SK-MEL-5 (cell line): Measurements from ENCODE around the gene PANX2. TPM values are rescaled to one million over a fixed set of nuclear protein-coding genes. Genes with fewer than 3 reads are reported as not detected.

Source experiments
- DNase-seq: peaks from one replicate; pipeline ENCODE4 v3.0.0-alpha.2; 2016; ENCODE audit warnings: low read depth, low spot score
- in situ Hi-C: cut with HindIII; loops from 2 replicates; pipeline ENCODE4 v1.10.0; 2016; ENCODE audit warnings: low sequenced_read_pairs, high pct_unique_total_duplicates, low pct_unique_long_range_greater_than_20kb
- total RNA-seq: library from RNA; depleted of rRNA; stranded (reverse); fragments of >200 nt; shearing (Covaris generic); gene quantifications from 2 replicates; pipeline ENCODE4 v1.2.3, GENCODE V29; 2014; rRNA removed

The PANX2 gene
- total RNA-seq, 1 experiment from 2014 or later = 0.98 TPM

DNA sequence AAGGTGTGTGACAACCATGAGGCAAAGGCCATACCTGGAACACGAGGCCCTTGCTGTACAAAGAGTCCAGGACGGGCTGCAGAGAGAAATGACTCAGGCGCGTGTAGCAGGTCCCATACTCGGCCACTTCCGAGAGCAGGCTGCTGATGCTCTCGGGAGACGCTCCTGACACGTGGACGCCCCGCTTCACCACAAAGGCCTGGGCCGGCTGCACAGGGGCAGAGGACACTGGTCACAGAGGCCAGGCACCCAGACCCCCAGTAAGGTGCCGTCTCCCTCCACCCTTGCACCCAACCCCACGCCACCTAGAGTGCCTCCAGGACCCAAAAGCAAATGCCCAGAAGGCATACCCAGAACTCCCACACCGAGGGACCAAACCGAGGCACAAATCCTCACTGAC is 58.8 kb downstream of the PANX2 start:
- in situ Hi-C loops = no loop called here
- DNase-seq = no peak

Other genes starting within 250 kb of the PANX2 start
- gene PIM3, start 210.0 kb upstream of the PANX2 start, total RNA-seq = 108 and 120 TPM in 2 replicates
- not detected in 2 replicates for gene IL17REL, start 158.0 kb upstream of the PANX2 start, total RNA-seq
- not detected in 2 replicates for gene TTLL8, start 112.4 kb upstream of the PANX2 start, total RNA-seq
- gene MLC1, start 85.3 kb upstream of the PANX2 start, total RNA-seq = not detected in 2 replicates
- gene MOV10L1, start 80.7 kb upstream of the PANX2 start, total RNA-seq = 0.08 TPM in 1 of 2 replicates, not detected in the other
- 29.6 and 30.2 TPM in 2 replicates for gene TRABD, start 15.2 kb downstream of the PANX2 start, total RNA-seq
- 43.2 and 43.8 TPM in 2 replicates for gene SELENOO, start 30.3 kb downstream of the PANX2 start, total RNA-seq
- gene TUBGCP6, start 74.3 kb downstream of the PANX2 start, total RNA-seq = 14.5 and 15.0 TPM in 2 replicates
- gene HDAC10, start 80.5 kb downstream of the PANX2 start, total RNA-seq = 7.2 and 10.2 TPM in 2 replicates
- gene MAPK12, start 91.0 kb downstream of the PANX2 start, total RNA-seq = 10.9 and 14.1 TPM in 2 replicates
- 6.1 and 6.7 TPM in 2 replicates for gene MAPK11, start 99.6 kb downstream of the PANX2 start, total RNA-seq
- 31.2 and 40.5 TPM in 2 replicates for gene PLXNB2, start 136.9 kb downstream of the PANX2 start, total RNA-seq
- gene DENND6B, start 156.3 kb downstream of the PANX2 start, total RNA-seq = 0.59 and 0.66 TPM in 2 replicates
- gene PPP6R2, start 172.6 kb downstream of the PANX2 start, total RNA-seq = 67.7 and 74.7 TPM in 2 replicates